Spleen (tissue), 11 donors: ENCODE measurements around the gene NTRK1. TPM values are rescaled to one million over a fixed set of nuclear protein-coding genes. Genes with fewer than 3 reads are reported as not detected.

ENCODE experiments used
- DNase-seq: peaks from one replicate; pipeline ENCODE4 v3.0.0-alpha.2; 2020
- H3K27ac ChIP-seq, 8 donors: fragments of 200-600 bp; sonication (generic) in 7 of 8; 1 replicate in 4 of 8; 2 replicates in 4 of 8; pipeline versions ENCODE4 v1.5.0 to v1.8.0; 2016 to 2021; ENCODE audit warnings: inconsistent platforms in 4 of 8, mild to moderate bottlenecking in 4 of 8, moderate library complexity in 1 of 8
- H3K27me3 ChIP-seq, 7 donors: fragments of 200-600 bp; sonication (generic) in 6 of 7; replicated peaks in 1 of 7; 1 replicate in 4 of 7; 2 replicates in 3 of 7; pipeline versions ENCODE4 v1.5.0 to v1.8.0; 2016 to 2021; ENCODE audit warnings: inconsistent platforms in 3 of 7, mild to moderate bottlenecking in 1 of 7
- H3K36me3 ChIP-seq, 6 donors: fragments of 200-600 bp; sonication (generic) in 5 of 6; 1 replicate in 4 of 6; 2 replicates in 2 of 6; pipeline versions ENCODE4 v1.5.0 to v1.8.0; 2016 to 2021; ENCODE audit warnings: inconsistent platforms in 2 of 6
- H3K4me1 ChIP-seq, 6 donors: fragments of 200-600 bp; sonication (generic) in 5 of 6; 1 replicate in 3 of 6; 2 replicates in 3 of 6; pipeline versions ENCODE4 v1.5.0 to v1.8.0; 2016 to 2021; ENCODE audit warnings: inconsistent platforms in 3 of 6
- H3K4me3 ChIP-seq, 8 donors: fragments of 200-600 bp; sonication (generic) in 7 of 8; 1 replicate in 4 of 8; 2 replicates in 4 of 8; pipeline versions ENCODE4 v1.5.0 to v1.8.0; 2016 to 2021; ENCODE audit warnings: inconsistent platforms in 4 of 8, mild to moderate bottlenecking in 4 of 8, moderate library complexity in 2 of 8
- H3K9me3 ChIP-seq, 8 donors: fragments of 200-600 bp; sonication (generic) in 7 of 8; 1 replicate in 4 of 8; 2 replicates in 4 of 8; pipeline versions ENCODE4 v1.5.0 to v1.8.0; 2016 to 2021; ENCODE audit warnings: inconsistent platforms in 4 of 8
- POLR2A ChIP-seq, 3 donors: fragments of 450-650 bp; IDR thresholded peaks; one replicate each; pipeline ENCODE4 v1.5.1; 2017; ENCODE audit warnings: antibody characterized with exemption in 3 of 3, mild to moderate bottlenecking in 1 of 3
- POLR2AphosphoS5 ChIP-seq, 3 donors: sonication (generic); formaldehyde crosslinking; IDR thresholded peaks; one replicate each; pipeline ENCODE4 v1.5.1; 2017; ENCODE audit warnings: antibody characterized with exemption in 3 of 3
- WGBS, 5 donors: extraction: QIAGEN DNeasy Blood & Tissue Kit in 3 of 5; methylation state at CpG; one replicate each; pipeline versions ENCODE4 v1.1.5 to v1.1.7; 2013 to 2018; 5-methylcytosine and 5-hydroxymethylcytosine counted together
- intact Hi-C: fragments of 100-400 bp; cut with DNase I; formaldehyde crosslinking; loops from one replicate; pipeline ENCODE4 v1.15.0; 2023; ENCODE audit warnings: low total_unique reads
- polyA plus RNA-seq, 3 donors: library from polyadenylated mRNA; stranded (reverse); fragments of 200-250 nt; gene quantifications; one replicate each; pipeline ENCODE4 v1.2.1, GENCODE V29; 2013
- total RNA-seq, 7 donors: library from RNA; depleted of rRNA in 3 of 7; stranded (reverse); fragments of >200 nt in 3 of 7; fragmentation: NEBNext Ultra II Directional in 4 of 7; extraction: Animal tissue kit (Norgen Biotek cat#: 25700) in 4 of 7; gene quantifications; one replicate each; pipeline versions ENCODE4 v1.1.0 to v1.2.1, GENCODE V29; 2016 to 2021
- TF ChIP-seq, protein P1 (sequence below), 11 experiments: fragments of 200-600 bp in 7 of 11; fragments of 450-650 bp in 4 of 11; sonication (generic) in 4 of 11; IDR thresholded peaks in 8 of 11; conservative IDR thresholded peaks in 3 of 11; 1 replicate in 7 of 11; 2 replicates in 4 of 11; pipeline versions ENCODE4 v1.4.0 to v1.8.0; 2016 to 2021; ENCODE audit warnings: antibody characterized with exemption in 11 of 11, inconsistent platforms in 4 of 11, mild to moderate bottlenecking in 1 of 11
- donor health status: healthy with polysubstance abuse.
- donor health status: DM: no; HTN: no; CAD: no; lungs with moderate emphysema.
- donor health status: DM: no; HTN: no; CAD: no.
- donor health status: Bipolar disorder and iron deficiency.
- donor health status: healthy.
- donor health status: DM: no; HTN: no; CAD: no.
- donor health status: DM: yes; HTN: yes; CAD: no.

Gene NTRK1
- total and polyA plus RNA-seq, 10 donors, result 0.09 to 1.4 (median 0.24) TPM; not detected in 4

DNA sequence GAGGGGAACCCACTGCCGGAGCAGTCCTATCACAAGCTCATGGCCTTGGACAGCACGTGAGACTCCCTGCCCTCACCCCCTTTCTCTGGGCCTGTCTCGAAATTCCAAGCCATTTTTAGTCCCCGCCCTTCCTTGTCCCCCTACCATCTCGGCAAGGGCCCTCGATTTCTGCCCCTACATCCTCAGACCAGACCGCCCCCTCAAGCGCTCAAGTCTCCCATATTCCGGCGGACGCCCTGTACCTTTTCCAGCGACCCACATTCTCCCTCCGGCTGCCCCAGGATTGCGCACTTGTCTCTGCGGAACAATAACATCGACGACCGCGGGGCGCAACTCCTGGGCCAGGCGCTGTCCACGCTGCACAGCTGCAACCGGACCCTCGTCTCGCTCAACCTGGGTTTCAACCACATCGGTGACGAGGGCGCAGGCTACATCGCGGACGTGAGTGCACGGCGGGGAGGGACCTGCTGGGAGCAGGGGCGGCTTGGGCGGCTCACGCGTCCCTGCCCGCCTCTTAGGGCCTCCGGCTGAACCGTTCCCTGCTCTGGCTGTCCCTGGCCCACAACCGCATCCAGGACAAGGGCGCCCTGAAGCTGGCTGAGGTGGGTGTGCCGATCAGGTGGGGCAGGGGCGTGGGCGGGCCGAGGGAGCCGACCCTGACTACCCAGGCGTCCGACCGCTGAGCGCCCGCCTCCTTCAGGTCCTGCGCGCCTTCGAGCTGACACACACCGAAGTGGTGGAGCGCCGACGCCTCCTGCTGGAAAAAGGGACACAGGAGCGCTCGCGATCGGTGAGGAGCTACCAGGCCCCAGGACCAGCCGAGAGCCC is 66.8 kb downstream of the NTRK1 start:
- Histone ChIP-seq H3K4me1 (peaks cover 8 to 51% (median 29%) of the 10 kb centered on the region in 6 donors), H3K4me3 (peak overlapping the region in 5 of 8 donors; percentile 12 to 59 (median 17)), H3K9me3 (no peaks in the 10 kb centered on the region), H3K27ac (no peak overlapping the region), H3K27me3 (peaks cover 2 to 86% (median 54%) of the 10 kb centered on the region in 7 donors), H3K36me3 (no peaks in the 10 kb centered on the region)
- 5 to 7% (median 6%) methylated on average over 35 to 64 of the region's 64 CpGs for WGBS, 5 donors
- intact Hi-C loops, result no loop called here
- TF ChIP-seq POLR2A (IDR thresholded peaks at IDR 0.05), result no peak
- peak in 1 of 3 donors; percentile 30 for TF ChIP-seq POLR2AphosphoS5 (IDR thresholded peaks at IDR 0.05)
- TF ChIP-seq, protein P1, sequence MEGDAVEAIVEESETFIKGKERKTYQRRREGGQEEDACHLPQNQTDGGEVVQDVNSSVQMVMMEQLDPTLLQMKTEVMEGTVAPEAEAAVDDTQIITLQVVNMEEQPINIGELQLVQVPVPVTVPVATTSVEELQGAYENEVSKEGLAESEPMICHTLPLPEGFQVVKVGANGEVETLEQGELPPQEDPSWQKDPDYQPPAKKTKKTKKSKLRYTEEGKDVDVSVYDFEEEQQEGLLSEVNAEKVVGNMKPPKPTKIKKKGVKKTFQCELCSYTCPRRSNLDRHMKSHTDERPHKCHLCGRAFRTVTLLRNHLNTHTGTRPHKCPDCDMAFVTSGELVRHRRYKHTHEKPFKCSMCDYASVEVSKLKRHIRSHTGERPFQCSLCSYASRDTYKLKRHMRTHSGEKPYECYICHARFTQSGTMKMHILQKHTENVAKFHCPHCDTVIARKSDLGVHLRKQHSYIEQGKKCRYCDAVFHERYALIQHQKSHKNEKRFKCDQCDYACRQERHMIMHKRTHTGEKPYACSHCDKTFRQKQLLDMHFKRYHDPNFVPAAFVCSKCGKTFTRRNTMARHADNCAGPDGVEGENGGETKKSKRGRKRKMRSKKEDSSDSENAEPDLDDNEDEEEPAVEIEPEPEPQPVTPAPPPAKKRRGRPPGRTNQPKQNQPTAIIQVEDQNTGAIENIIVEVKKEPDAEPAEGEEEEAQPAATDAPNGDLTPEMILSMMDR (IDR thresholded peaks at IDR 0.05 in 8 of 11, conservative IDR thresholded peaks at IDR 0.05 in 3 of 11), result peak in 9 of 11 experiments; percentile 15 to 61 (median 50)
- peak; percentile 17 for DNase-seq

DNA sequence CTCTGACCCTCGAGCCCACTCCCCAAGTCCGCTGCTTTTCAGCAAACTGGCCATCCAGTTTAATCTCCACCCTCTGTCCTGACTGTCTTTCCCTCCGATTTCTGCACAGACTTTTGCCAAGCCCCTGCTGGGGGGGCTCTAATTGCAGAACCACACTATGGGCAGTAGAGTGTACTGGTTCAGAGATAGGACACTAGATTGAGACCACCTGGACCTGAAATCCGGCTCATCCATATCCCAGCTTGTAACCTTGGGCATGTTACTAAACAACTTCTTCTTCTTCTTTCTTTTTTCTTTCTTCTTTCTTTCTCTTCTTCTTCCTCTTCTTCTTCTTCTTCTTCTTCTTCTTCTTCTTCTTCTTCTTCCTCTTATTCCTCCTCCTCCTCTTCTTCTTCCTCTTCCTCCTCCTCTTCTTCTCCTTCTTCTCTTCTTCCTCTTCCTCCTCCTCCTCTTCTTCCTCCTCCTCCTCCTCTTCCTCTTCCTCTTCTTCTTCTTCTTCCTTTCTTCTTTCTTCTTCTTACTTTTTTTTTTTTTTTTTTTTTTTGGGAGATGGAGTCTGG is 67.5 kb downstream of the NTRK1 start:
- Histone ChIP-seq H3K4me1 (peaks cover 8 to 49% (median 29%) of the 10 kb centered on the region in 6 donors), H3K27ac (no peak overlapping the region), H3K4me3 (peak overlapping the region in 4 of 8 donors; percentile 16 to 59 (median 24)), H3K9me3 (no peaks in the 10 kb centered on the region), H3K36me3 (no peaks in the 10 kb centered on the region), H3K27me3 (peaks cover 2 to 79% (median 47%) of the 10 kb centered on the region in 7 donors)
- no peak for DNase-seq
- 4 to 13% (median 7%) methylated on average over 4 of the region's 4 CpGs for WGBS, 5 donors
- intact Hi-C loops, result no loop called here
- TF ChIP-seq POLR2AphosphoS5 (IDR thresholded peaks at IDR 0.05), result no peak
- TF ChIP-seq POLR2A (IDR thresholded peaks at IDR 0.05), result no peak
- TF ChIP-seq, protein P1 (IDR thresholded peaks at IDR 0.05 in 8 of 11, conservative IDR thresholded peaks at IDR 0.05 in 3 of 11), result peak in 2 of 11 experiments; percentile 3 to 7

- no peak overlapping the region for H3K4me3 ChIP-seq
- DNase-seq, result peak; percentile 39
- H3K27ac ChIP-seq, result no peak overlapping the region
- WGBS, 5 donors, result 54 to 72% (median 61%) methylated on average over 5 to 6 of the region's 6 CpGs
- H3K4me1 ChIP-seq, result peaks cover 5 to 34% (median 18%) of the 10 kb centered on the region in 6 donors
- no peak for TF ChIP-seq POLR2AphosphoS5 (IDR thresholded peaks at IDR 0.05)
- no peak for TF ChIP-seq POLR2A (IDR thresholded peaks at IDR 0.05)
- H3K9me3 ChIP-seq, result no peaks in the 10 kb centered on the region
- H3K27me3 ChIP-seq, result peaks cover 0 to 67% (median 31%) of the 10 kb centered on the region in 7 donors
- peaks cover 0 to 4% (median 0%) of the 10 kb centered on the region in 6 donors for H3K36me3 ChIP-seq
- intact Hi-C loops, result no loop called here
These were observed 69.1 kb downstream of the NTRK1 start for GRCh38 chr1:156929596-156930238.

DNA sequence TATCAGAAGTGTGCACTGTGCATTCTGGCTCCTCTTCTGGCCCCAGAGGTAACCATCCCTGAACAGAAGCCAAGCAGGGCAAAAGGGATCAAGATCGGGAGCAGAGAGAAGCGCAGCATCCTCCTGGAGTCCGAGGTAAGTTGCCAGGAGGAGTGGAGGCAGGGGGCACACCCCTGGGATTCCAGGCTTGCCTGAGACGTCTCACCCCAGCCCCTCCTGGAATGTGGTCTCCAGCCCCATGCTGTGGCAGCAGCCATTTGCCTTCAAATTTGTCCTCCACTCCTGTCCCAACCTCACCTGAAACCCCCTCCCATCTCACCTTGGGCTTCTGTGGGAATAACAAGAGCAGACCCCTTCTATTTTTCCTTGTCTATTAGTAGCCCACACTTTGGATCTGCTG is 69.8 kb downstream of the NTRK1 start:
- peaks cover 0 to 12% (median 3%) of the 10 kb centered on the region in 6 donors for H3K36me3 ChIP-seq
- no peak for DNase-seq
- H3K9me3 ChIP-seq, result no peaks in the 10 kb centered on the region
- intact Hi-C loops, result no loop called here
- 58 to 78% (median 72%) methylated on average over 2 to 4 of the region's 4 CpGs for WGBS, 5 donors
- H3K27me3 ChIP-seq, result peaks cover 0 to 60% (median 25%) of the 10 kb centered on the region in 7 donors
- no peak for TF ChIP-seq POLR2A (IDR thresholded peaks at IDR 0.05)
- no peak for TF ChIP-seq POLR2AphosphoS5 (IDR thresholded peaks at IDR 0.05)
- TF ChIP-seq, protein P1 (IDR thresholded peaks at IDR 0.05 in 8 of 11, conservative IDR thresholded peaks at IDR 0.05 in 3 of 11), result no peak
- H3K4me3 ChIP-seq, result no peak overlapping the region
- no peak overlapping the region for H3K27ac ChIP-seq
- H3K4me1 ChIP-seq, result peaks cover 5 to 34% (median 18%) of the 10 kb centered on the region in 6 donors

Other genes with a start within 250 kb of the NTRK1 start
- 1 to 10 TPM in 1 of 7 donors, under 1 TPM in 2, not detected in 4; 0.20 to 1.1 (median 0.46) TPM for gene HAPLN2, start 241.4 kb upstream of the NTRK1 start, total RNA-seq
- under 1 TPM; 0.22 to 0.80 (median 0.27) TPM for gene HAPLN2, start 241.4 kb upstream of the NTRK1 start, polyA plus RNA-seq
- gene BCAN, start 218.7 kb upstream of the NTRK1 start, total RNA-seq, result not detected
- under 1 TPM in 2 of 3 donors, not detected in 1; 0.10 to 0.11 TPM for gene BCAN, start 218.7 kb upstream of the NTRK1 start, polyA plus RNA-seq
- gene NES, start 183.5 kb upstream of the NTRK1 start, total RNA-seq, result 100 to 1,000 TPM in 2 of 7 donors, 10 to 100 TPM in 5; 36.0 to 146 (median 58.3) TPM
- 10 to 100 TPM in 1 of 3 donors, 1 to 10 TPM in 2; 4.3 to 39.5 (median 6.7) TPM for gene NES, start 183.5 kb upstream of the NTRK1 start, polyA plus RNA-seq
- gene CRABP2, start 155.3 kb upstream of the NTRK1 start, total RNA-seq, result 10 to 100 TPM in 1 of 7 donors, 1 to 10 TPM in 6; 1.2 to 13.1 (median 3.8) TPM
- 1 to 10 TPM; 1.2 to 5.3 (median 1.8) TPM for gene CRABP2, start 155.3 kb upstream of the NTRK1 start, polyA plus RNA-seq
- 10 to 100 TPM; 23.2 to 41.1 (median 32.4) TPM for gene METTL25B, start 132.4 kb upstream of the NTRK1 start, total RNA-seq
- 10 to 100 TPM; 33.0 to 43.8 (median 42.9) TPM for gene METTL25B, start 132.4 kb upstream of the NTRK1 start, polyA plus RNA-seq
- 10 to 100 TPM; 24.0 to 46.7 (median 33.8) TPM for gene ISG20L2, start 132.1 kb upstream of the NTRK1 start, total RNA-seq
- gene ISG20L2, start 132.1 kb upstream of the NTRK1 start, polyA plus RNA-seq, result 10 to 100 TPM in 1 of 3 donors, 1 to 10 TPM in 2; 6.6 to 14.4 (median 9.8) TPM
- gene MRPL24, start 119.8 kb upstream of the NTRK1 start, total RNA-seq, result 10 to 100 TPM; 15.2 to 45.3 (median 37.3) TPM
- gene MRPL24, start 119.8 kb upstream of the NTRK1 start, polyA plus RNA-seq, result 10 to 100 TPM; 64.8 to 83.5 (median 82.8) TPM
- 100 to 1,000 TPM in 4 of 7 donors, 10 to 100 TPM in 3; 80.9 to 143 (median 110) TPM for gene HDGF, start 109.2 kb upstream of the NTRK1 start, total RNA-seq
- 100 to 1,000 TPM in 1 of 3 donors, 10 to 100 TPM in 2; 48.8 to 100 (median 66.0) TPM for gene HDGF, start 109.2 kb upstream of the NTRK1 start, polyA plus RNA-seq
- gene PRCC, start 93.3 kb upstream of the NTRK1 start, total RNA-seq, result 10 to 100 TPM; 45.4 to 64.6 (median 57.9) TPM
- 10 to 100 TPM; 39.1 to 55.9 (median 52.5) TPM for gene PRCC, start 93.3 kb upstream of the NTRK1 start, polyA plus RNA-seq
- 10 to 100 TPM; 10.4 to 22.1 (median 15.1) TPM for gene SH2D2A, start 44.0 kb upstream of the NTRK1 start, total RNA-seq
- 1 to 10 TPM; 3.6 to 5.6 (median 5.2) TPM for gene SH2D2A, start 44.0 kb upstream of the NTRK1 start, polyA plus RNA-seq
- under 1 TPM in 3 of 7 donors, not detected in 4; 0.09 TPM for gene INSRR, start 1.7 kb upstream of the NTRK1 start, total RNA-seq
- under 1 TPM in 1 of 3 donors, not detected in 2; under 0.01 TPM for gene INSRR, start 1.7 kb upstream of the NTRK1 start, polyA plus RNA-seq
- 10 to 100 TPM; 16.1 to 28.3 (median 24.2) TPM for gene PEAR1, start 32.9 kb downstream of the NTRK1 start, total RNA-seq
- 1 to 10 TPM; 1.4 to 6.2 (median 2.6) TPM for gene PEAR1, start 32.9 kb downstream of the NTRK1 start, polyA plus RNA-seq
- gene LRRC71, start 59.8 kb downstream of the NTRK1 start, total RNA-seq, result under 1 TPM in 3 of 7 donors, not detected in 4; 0.13 to 0.47 (median 0.23) TPM
- under 1 TPM; 0.03 to 0.51 (median 0.43) TPM for gene LRRC71, start 59.8 kb downstream of the NTRK1 start, polyA plus RNA-seq
- gene ARHGEF11, start 184.9 kb downstream of the NTRK1 start, total RNA-seq, result 10 to 100 TPM; 28.4 to 65.3 (median 45.5) TPM
- 10 to 100 TPM in 1 of 3 donors, 1 to 10 TPM in 2; 3.4 to 10.2 (median 3.4) TPM for gene ARHGEF11, start 184.9 kb downstream of the NTRK1 start, polyA plus RNA-seq
- gene ETV3L, start 238.9 kb downstream of the NTRK1 start, total RNA-seq, result not detected
- gene ETV3L, start 238.9 kb downstream of the NTRK1 start, polyA plus RNA-seq, result not detected